Naive thymus-derived CD4-positive, alpha-beta T cell (primary cell): ENCODE measurements around the gene AZU1. TPM values are rescaled to one million over a fixed set of nuclear protein-coding genes. Genes with fewer than 3 reads are reported as not detected.

Source experiments
- ATAC-seq: fragments of 150-1000 bp; cut with Tn5 transposase; 2 replicates; pipeline ENCODE4 v1.10.0; 2021; ENCODE audit warnings: mild to moderate bottlenecking, moderate library complexity
- CTCF ChIA-PET: fragments of 350-600 bp; sonication (Branson Sonifier 250); formaldehyde crosslinking; loops from one replicate; lab custom pipeline; 2021; ENCODE audit warnings: antibody characterized with exemption; lab: Charles Lee
- POLR2A ChIA-PET: fragments of 350-600 bp; sonication (Branson Sonifier 250); formaldehyde crosslinking; loops from one replicate; lab custom pipeline; 2021; ENCODE audit warnings: antibody characterized with exemption, inconsistent platforms; lab: Charles Lee
- DNase-seq, 9 donors: peaks; one replicate each; pipeline versions ENCODE4 v3.0.0 to v3.0.0-alpha.2; 2020 to 2022; ENCODE audit warnings: mixed read lengths in 1 of 9
- H3K27ac ChIP-seq: one replicate; pipeline ENCODE4 v1.7.0; 2013; ENCODE audit warnings: mild to moderate bottlenecking, low read depth, low read length, moderate library complexity
- H3K27me3 ChIP-seq, 2 donors: one replicate each; pipeline ENCODE4 v1.7.0; 2013; ENCODE audit warnings: low read length in 2 of 2, mild to moderate bottlenecking in 2 of 2, moderate library complexity in 2 of 2; ENCODE audit not compliant: control insufficient read depth in 2 of 2, insufficient read depth in 2 of 2
- H3K36me3 ChIP-seq, 3 experiments: 1 replicate in 2 of 3; 2 replicates in 1 of 3; pipeline ENCODE4 v1.7.0; 2013; ENCODE audit warnings: low read length in 3 of 3, mild to moderate bottlenecking in 3 of 3, moderate library complexity in 1 of 3; ENCODE audit not compliant: insufficient read depth in 3 of 3, control insufficient read depth in 2 of 3
- H3K4me1 ChIP-seq, 2 donors: one replicate each; pipeline ENCODE4 v1.7.0; 2013; ENCODE audit warnings: low read length in 2 of 2, mild to moderate bottlenecking in 2 of 2, moderate library complexity in 1 of 2; ENCODE audit not compliant: control insufficient read depth in 2 of 2, insufficient read depth in 2 of 2
- H3K4me3 ChIP-seq: 2 replicates; pipeline ENCODE4 v1.7.0; 2013; ENCODE audit warnings: mild to moderate bottlenecking, low read length
- H3K9me3 ChIP-seq, 3 experiments: 1 replicate in 2 of 3; 2 replicates in 1 of 3; pipeline ENCODE4 v1.7.0; 2013; ENCODE audit warnings: low read length in 3 of 3; ENCODE audit not compliant: control insufficient read depth in 2 of 3
- H3K27ac Mint-ChIP-seq, 9 donors: one replicate each; pipeline ENCODE4 v1.8.0; 2020 to 2022; ENCODE audit warnings: mixed read lengths in 9 of 9, mild to moderate bottlenecking in 8 of 9, moderate library complexity in 5 of 9, inconsistent platforms in 2 of 9
- H3K27me3 Mint-ChIP-seq, 5 donors: one replicate each; pipeline ENCODE4 v1.8.0; 2021 to 2022; ENCODE audit warnings: mixed read lengths in 5 of 5, mild to moderate bottlenecking in 1 of 5
- H3K36me3 Mint-ChIP-seq, 5 donors: one replicate each; pipeline ENCODE4 v1.8.0; 2020 to 2022; ENCODE audit warnings: mixed read lengths in 5 of 5, mild to moderate bottlenecking in 3 of 5, inconsistent platforms in 1 of 5
- H3K4me1 Mint-ChIP-seq, 7 donors: one replicate each; pipeline ENCODE4 v1.8.0; 2020 to 2022; ENCODE audit warnings: mixed read lengths in 7 of 7, mild to moderate bottlenecking in 3 of 7, inconsistent platforms in 1 of 7
- H3K4me3 Mint-ChIP-seq, 10 donors: one replicate each; pipeline ENCODE4 v1.8.0; 2020 to 2022; ENCODE audit warnings: mild to moderate bottlenecking in 10 of 10, mixed read lengths in 10 of 10, moderate library complexity in 6 of 10, inconsistent platforms in 2 of 10
- H3K9me3 Mint-ChIP-seq, 11 donors: one replicate each; pipeline ENCODE4 v1.8.0; 2020 to 2022; ENCODE audit warnings: mixed read lengths in 11 of 11, mild to moderate bottlenecking in 4 of 11, inconsistent platforms in 1 of 11, moderate library complexity in 1 of 11
- intact Hi-C, 2 donors: fragments of 100-400 bp; cut with micrococcal nuclease; formaldehyde crosslinking; loops; one replicate each; pipeline ENCODE4 v1.15.1; 2023
- polyA plus RNA-seq, 2 donors: library from polyadenylated mRNA; unstranded; fragments of 300-500 nt; fragmentation: Illumina TruSeq; gene quantifications; one replicate each; pipeline ENCODE4 v1.2.3, GENCODE V29; 2021
- total RNA-seq, 6 experiments: library from RNA in 5 of 6; stranded (reverse) in 5 of 6; gene quantifications; 1 replicate in 5 of 6; 2 replicates in 1 of 6; pipeline ENCODE4 v1.2.3 and lab custom pipeline; 2021 to 2026

Gene AZU1
- total and polyA plus RNA-seq, 7 experiments from 2014 or later, result 0.64 to 4.1 TPM; not detected in 5

DNA sequence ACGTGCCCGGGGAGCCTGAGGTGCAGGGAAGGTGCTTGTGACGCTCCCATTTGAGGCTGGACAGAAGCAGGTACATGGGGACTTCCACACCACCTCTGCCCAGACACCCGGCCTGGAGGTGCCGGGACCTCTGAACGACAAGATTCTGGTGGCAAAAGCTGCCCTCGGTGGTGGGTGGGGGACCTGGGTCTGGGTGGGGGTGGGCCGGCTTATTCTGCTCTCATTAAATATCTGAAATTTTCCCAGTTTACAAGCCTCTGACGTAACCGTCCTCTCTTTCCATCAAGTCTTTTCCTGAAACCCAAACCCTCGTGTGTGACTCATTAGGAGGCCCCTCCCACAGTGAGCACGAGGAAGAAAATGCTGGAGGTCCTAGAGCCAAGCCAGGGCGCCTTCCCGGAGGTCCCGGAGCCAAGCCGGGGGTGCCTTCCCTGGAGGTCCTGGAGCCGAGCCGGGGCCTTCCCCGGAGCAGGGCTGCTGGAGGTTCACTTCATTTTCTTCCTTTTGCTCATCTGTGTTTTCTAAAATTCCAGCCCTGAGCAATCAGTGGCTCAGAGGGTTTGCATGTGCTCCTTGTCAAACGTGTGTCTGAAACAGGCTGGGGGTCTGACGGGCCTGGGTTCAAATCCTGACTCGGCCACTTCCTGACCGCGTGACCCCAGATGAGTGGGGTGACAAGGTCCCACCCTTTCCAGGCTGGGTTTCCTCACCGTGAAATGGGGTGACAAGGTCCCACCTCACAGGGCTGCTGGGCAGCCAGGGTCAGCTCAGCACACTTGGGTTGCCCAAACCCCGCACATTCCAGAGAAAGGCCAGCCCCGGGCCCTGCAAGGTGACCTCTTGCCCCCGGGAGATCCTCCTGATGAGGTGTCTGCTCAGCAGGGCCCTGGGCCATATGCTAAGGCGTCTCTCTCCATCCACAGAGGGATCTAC is 41.9 kb downstream of the AZU1 start:
- peaks cover 0 to 29% (median 13%) of the 10 kb centered on the region in 7 donors for H3K4me1 Mint-ChIP-seq
- Histone ChIP-seq H3K36me3 (peaks cover 0 to 44% (median 0%) of the 10 kb centered on the region in 3 experiments), H3K4me1 (peaks cover 8 to 14% of the 10 kb centered on the region in 2 donors), H3K4me3 (no peak overlapping the region), H3K9me3 (no peaks in the 10 kb centered on the region), H3K27ac (no peak overlapping the region), H3K27me3 (no peaks in the 10 kb centered on the region)
- peak overlapping the region in 6 of 9 donors; percentile 17 to 92 (median 66) for H3K27ac Mint-ChIP-seq
- peaks cover 0 to 2% (median 0%) of the 10 kb centered on the region in 5 donors for H3K27me3 Mint-ChIP-seq
- no peak for ATAC-seq
- ChIA-PET CTCF (interaction anchor here (0.7 kb wide), 1 partner anchor 259 kb away, joined by 4 read pairs; no protein-coding TSS in a partner anchor), POLR2A (no interaction called here)
- no peak for DNase-seq
- intact Hi-C loops, result loop anchor here in 1 of 2 donors (10.0 kb wide), 1 partner anchor 375 kb away; the partner anchor contains the start of genes ATP5F1D and MIDN
- H3K36me3 Mint-ChIP-seq, result peaks cover 3 to 15% (median 7%) of the 10 kb centered on the region in 5 donors
- peaks cover 0 to 8% (median 0%) of the 10 kb centered on the region in 11 donors for H3K9me3 Mint-ChIP-seq
- peak overlapping the region in 1 of 10 donors; percentile 44 for H3K4me3 Mint-ChIP-seq

DNA sequence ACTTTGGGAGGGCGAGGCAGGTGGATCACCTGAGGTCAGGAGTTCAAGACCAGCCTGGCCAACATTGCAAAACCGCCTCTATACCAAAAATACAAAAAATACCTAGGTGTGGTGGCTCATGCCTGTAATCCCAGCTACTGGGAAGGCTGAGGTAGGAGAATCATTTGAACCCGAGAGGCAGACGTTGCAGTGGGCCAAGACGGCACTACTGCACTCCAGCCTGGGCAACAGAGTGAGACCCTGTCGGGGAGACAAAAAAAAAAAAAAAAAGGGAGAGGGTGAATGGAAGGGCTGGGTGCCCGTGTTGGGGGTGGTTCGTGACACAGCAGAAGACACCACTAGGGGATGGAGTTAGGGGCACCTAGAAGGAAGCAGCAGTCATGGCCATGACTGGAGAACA is 42.7 kb downstream of the AZU1 start:
- Histone ChIP-seq H3K4me1 (peaks cover 8 to 14% of the 10 kb centered on the region in 2 donors), H3K27ac (no peak overlapping the region), H3K27me3 (no peaks in the 10 kb centered on the region), H3K4me3 (no peak overlapping the region), H3K9me3 (no peaks in the 10 kb centered on the region), H3K36me3 (peaks cover 0 to 45% (median 0%) of the 10 kb centered on the region in 3 experiments)
- intact Hi-C loops, result no loop called here
- peak overlapping the region in 4 of 10 donors; percentile 44 to 54 (median 46) for H3K4me3 Mint-ChIP-seq
- H3K36me3 Mint-ChIP-seq, result peaks cover 3 to 15% (median 7%) of the 10 kb centered on the region in 5 donors
- DNase-seq (no peak), ATAC-seq (no peak)
- CTCF ChIA-PET, result interaction anchor here (0.6 kb wide), 1 partner anchor 9 kb away, joined by 3 read pairs; no protein-coding TSS in a partner anchor
- H3K27ac Mint-ChIP-seq, result peak overlapping the region in 7 of 9 donors; percentile 32 to 92 (median 55)
- H3K27me3 Mint-ChIP-seq, result peaks cover 0 to 2% (median 0%) of the 10 kb centered on the region in 5 donors
- POLR2A ChIA-PET, result no interaction called here
- peaks cover 0 to 8% (median 0%) of the 10 kb centered on the region in 11 donors for H3K9me3 Mint-ChIP-seq
- peaks cover 0 to 29% (median 13%) of the 10 kb centered on the region in 7 donors for H3K4me1 Mint-ChIP-seq

DNA sequence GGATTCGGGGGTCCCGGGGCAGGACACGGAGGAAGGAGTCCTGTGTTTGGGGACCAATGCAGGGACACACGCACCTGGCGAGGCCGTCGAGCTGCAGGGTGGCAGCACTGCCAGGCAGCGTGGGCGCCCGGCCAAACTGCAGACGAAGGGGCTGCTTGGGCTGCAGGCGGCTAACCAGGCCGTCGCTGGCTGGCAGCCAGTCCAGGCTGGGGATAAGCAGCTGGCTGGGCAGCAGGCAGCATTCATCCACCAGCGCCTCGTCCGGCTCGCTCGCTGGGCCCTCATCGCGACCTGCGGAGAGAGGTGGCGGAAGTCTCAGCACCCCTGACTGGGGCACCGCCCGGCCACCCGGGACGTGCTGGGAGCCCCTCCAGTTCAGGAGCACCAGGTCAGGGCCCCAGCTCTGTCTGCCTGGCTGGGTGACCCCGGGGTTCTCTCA is 43.3 kb downstream of the AZU1 start:
- CTCF ChIA-PET, result interaction anchor here (1.4 kb wide), 1 partner anchor 50 kb away, joined by 4 read pairs; no protein-coding TSS in a partner anchor
- peak overlapping the region in 4 of 9 donors; percentile 71 to 92 (median 89) for H3K27ac Mint-ChIP-seq

DNA sequence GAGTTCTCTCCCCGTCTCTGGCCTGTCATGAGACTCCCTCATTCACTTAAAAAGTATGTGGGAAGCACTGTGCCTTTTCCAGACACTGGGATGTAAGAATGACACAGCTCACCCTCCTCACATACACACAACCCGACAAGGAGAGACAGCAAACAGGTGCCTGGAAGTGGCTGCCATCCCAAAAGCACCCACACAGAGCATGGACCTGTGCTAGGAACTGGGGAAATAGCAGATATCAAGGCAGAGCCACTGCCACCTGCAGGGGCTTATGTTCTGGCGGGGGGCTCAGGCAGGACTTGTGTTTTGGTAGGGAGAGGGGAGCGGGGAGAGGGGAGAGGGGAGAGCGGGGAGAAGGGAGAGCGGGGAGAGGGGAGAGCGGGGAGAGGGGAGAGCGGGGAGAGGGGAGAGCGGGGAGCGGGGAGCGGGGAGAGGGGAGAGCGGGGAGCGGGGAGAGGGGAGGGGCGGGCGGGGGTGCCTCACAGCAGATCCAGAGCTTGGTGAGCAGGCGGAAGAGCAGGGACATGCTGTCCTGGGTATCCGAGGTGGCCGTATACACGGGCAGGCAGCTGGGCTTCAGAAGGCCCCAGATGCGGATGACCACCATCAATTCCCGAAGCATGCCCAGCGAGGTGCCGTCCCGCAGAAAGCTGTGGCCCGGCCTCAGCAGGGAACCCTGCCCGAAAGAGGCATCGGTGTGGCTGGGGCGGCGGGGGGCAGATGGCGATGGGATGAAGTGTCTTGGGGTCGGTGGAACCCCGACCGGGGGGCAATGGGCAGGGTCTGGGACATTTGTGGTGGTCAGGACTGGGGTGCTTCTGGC is 44.0 kb downstream of the AZU1 start:
- H3K4me3 ChIP-seq, result peak overlapping the region; percentile 37
- H3K27ac ChIP-seq, result peak overlapping the region; percentile 54
- peaks cover 0 to 2% (median 0%) of the 10 kb centered on the region in 5 donors for H3K27me3 Mint-ChIP-seq
- peaks cover 0 to 8% (median 0%) of the 10 kb centered on the region in 11 donors for H3K9me3 Mint-ChIP-seq
- H3K27ac Mint-ChIP-seq, result peak overlapping the region; percentile 72 to 95 (median 92)
- peaks cover 0 to 58% (median 0%) of the 10 kb centered on the region in 3 experiments for H3K36me3 ChIP-seq
- ChIA-PET POLR2A (interaction anchor here (0.8 to 1.8 kb wide), 6 partner anchors 8 to 49 kb away, joined by 3 to 10 read pairs (median 4); partner anchors contain the start of genes MED16 and RNU6-9), CTCF (interaction anchor here (1.4 kb wide), 1 partner anchor 50 kb away, joined by 4 read pairs; no protein-coding TSS in a partner anchor)
- H3K9me3 ChIP-seq, result no peaks in the 10 kb centered on the region
- DNase-seq (peak in 1 of 9 donors; percentile 31), ATAC-seq (no peak)
- no peaks in the 10 kb centered on the region for H3K27me3 ChIP-seq
- H3K4me1 ChIP-seq, result peaks cover 8 to 14% of the 10 kb centered on the region in 2 donors
- H3K36me3 Mint-ChIP-seq, result peaks cover 3 to 15% (median 7%) of the 10 kb centered on the region in 5 donors
- H3K4me3 Mint-ChIP-seq, result peak overlapping the region; percentile 42 to 86 (median 80)
- intact Hi-C loops, result loop anchor here (1.0 to 2.0 kb wide), 6 partner anchors 9 to 191 kb away; partner anchors contain the start of genes MED16 (in 1 of the 2), PTBP1 (in 1 of the 2), R3HDM4 (in 1 of the 2) and RNU6-9 (in 1 of the 2)
- H3K4me1 Mint-ChIP-seq, result peaks cover 0 to 29% (median 13%) of the 10 kb centered on the region in 7 donors

More for the DNA sequence above, 43.3 kb downstream of the AZU1 start:
- Histone ChIP-seq H3K9me3 (no peaks in the 10 kb centered on the region), H3K27me3 (no peaks in the 10 kb centered on the region), H3K4me3 (no peak overlapping the region), H3K36me3 (peaks cover 0 to 52% (median 0%) of the 10 kb centered on the region in 3 experiments), H3K4me1 (peaks cover 8 to 14% of the 10 kb centered on the region in 2 donors), H3K27ac (no peak overlapping the region)
- POLR2A ChIA-PET, result interaction anchor here (1.3 to 1.8 kb wide), 2 partner anchors 8 to 44 kb away, joined by 4 to 5 read pairs; no protein-coding TSS in a partner anchor
- Mint-ChIP-seq H3K4me3 (peak overlapping the region in 2 of 10 donors; percentile 63 to 86), H3K9me3 (peaks cover 0 to 8% (median 0%) of the 10 kb centered on the region in 11 donors), H3K27me3 (peaks cover 0 to 2% (median 0%) of the 10 kb centered on the region in 5 donors), H3K36me3 (peaks cover 3 to 15% (median 7%) of the 10 kb centered on the region in 5 donors), H3K4me1 (peaks cover 0 to 29% (median 13%) of the 10 kb centered on the region in 7 donors)
- DNase-seq (no peak), ATAC-seq (no peak)
- intact Hi-C loops, result no loop called here

DNA sequence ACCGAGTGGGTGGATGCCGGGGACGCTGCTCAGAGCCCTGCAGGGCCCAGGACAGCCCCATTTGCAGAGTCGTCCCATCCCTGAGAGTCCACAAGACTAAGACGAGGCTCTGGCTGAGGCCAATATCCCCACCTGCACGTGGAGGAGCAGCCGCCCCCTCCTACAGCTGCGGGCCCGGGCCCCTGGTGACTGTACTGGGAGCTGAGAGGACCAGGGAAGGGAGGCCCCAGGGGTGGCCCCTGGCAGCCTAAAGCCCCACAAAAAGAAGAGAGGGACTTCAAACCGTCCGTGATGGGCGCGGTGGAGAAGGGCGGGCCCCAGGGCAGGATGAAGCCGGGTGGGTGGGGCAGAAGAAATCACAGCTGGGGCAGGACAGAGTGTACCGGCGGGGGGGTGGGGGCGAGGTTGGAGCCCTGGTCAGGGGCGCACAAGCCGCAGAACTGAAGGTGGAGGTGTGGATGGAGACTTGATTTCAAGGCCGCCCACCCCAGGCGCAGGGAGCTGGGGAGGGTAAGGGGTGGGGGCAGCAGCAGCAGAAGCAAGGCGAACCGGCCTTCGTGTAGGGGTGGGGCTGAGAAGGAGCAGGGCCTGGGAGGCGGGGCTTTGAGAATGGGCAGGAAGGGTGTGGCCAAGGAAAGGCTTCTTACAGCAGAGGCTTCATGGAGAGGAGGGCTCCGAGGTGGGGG is 44.8 kb downstream of the AZU1 start:
- Mint-ChIP-seq H3K4me1 (peaks cover 0 to 27% (median 12%) of the 10 kb centered on the region in 7 donors), H3K27me3 (peaks cover 0 to 2% (median 0%) of the 10 kb centered on the region in 5 donors), H3K4me3 (peak overlapping the region; percentile 72 to 86 (median 82)), H3K9me3 (peaks cover 0 to 8% (median 0%) of the 10 kb centered on the region in 11 donors), H3K36me3 (peaks cover 3 to 13% (median 5%) of the 10 kb centered on the region in 5 donors), H3K27ac (peak overlapping the region; percentile 86 to 95 (median 92))
- peaks cover 0 to 55% (median 0%) of the 10 kb centered on the region in 3 experiments for H3K36me3 ChIP-seq
- CTCF ChIA-PET, result interaction anchor here (1.4 kb wide), 1 partner anchor 49 kb away, joined by 4 read pairs; no protein-coding TSS in a partner anchor
- POLR2A ChIA-PET, result interaction anchor here (0.8 to 1.8 kb wide), 6 partner anchors 9 to 48 kb away, joined by 3 to 10 read pairs (median 4); no protein-coding TSS in a partner anchor
- no peaks in the 10 kb centered on the region for H3K9me3 ChIP-seq
- H3K4me1 ChIP-seq, result peaks cover 8 to 14% of the 10 kb centered on the region in 2 donors
- H3K27ac ChIP-seq, result peak overlapping the region; percentile 54
- peak; percentile 86 for ATAC-seq
- no peaks in the 10 kb centered on the region for H3K27me3 ChIP-seq
- H3K4me3 ChIP-seq, result peak overlapping the region; percentile 37
- peak; percentile 63 to 91 (median 80) for DNase-seq
- intact Hi-C loops, result loop anchor here (1.0 to 2.0 kb wide), 6 partner anchors 10 to 190 kb away; partner anchors contain the start of genes MED16 (in 1 of the 2), PTBP1 (in 1 of the 2), R3HDM4 (in 1 of the 2) and RNU6-9 (in 1 of the 2)
